PC-3 (cell line): ENCODE data around the gene NR2F2. TPM values are rescaled to one million over a fixed set of nuclear protein-coding genes. Genes with fewer than 3 reads are reported as not detected.
A peak's percentile ranks its signal among the peaks of the same experiment; 100 is the strongest.

Experiments used
- ATAC-seq: fragments of 200-7000 bp; cut with Tn5 transposase; 2 replicates; pipeline ENCODE4 v1.9.1; 2020; ENCODE audit warnings: mild to moderate bottlenecking, moderate library complexity
- BruUV-seq: library from RNA; stranded (reverse); fragments of 400-500 nt; replicated peaks from 2 replicates; lab custom pipeline; 2021; lab: Mats Ljungman, UMichigan
- CTCF ChIA-PET: fragments of 300-600 bp; sonication (Branson Sonifier 250); formaldehyde crosslinking; loops from one replicate; lab custom pipeline; 2022; ENCODE audit warnings: antibody characterized with exemption; lab: Charles Lee
- POLR2A ChIA-PET: fragments of 300-600 bp; sonication (Branson Sonifier 250); formaldehyde crosslinking; loops from one replicate; lab custom pipeline; 2022; ENCODE audit warnings: antibody characterized with exemption; ENCODE audit not compliant: unreplicated experiment; lab: Charles Lee
- DNase-seq: peaks from one replicate; pipeline ENCODE4 v3.0.0-alpha.2; 2015
- H2AFZ ChIP-seq: fragments of 300-600 bp; sonication (generic); 2 replicates; pipeline ENCODE4 v1.6.0; 2016; ENCODE audit warnings: antibody characterized with exemption, low read length
- H3F3A ChIP-seq: fragments of 300-600 bp; sonication (generic); one replicate; pipeline ENCODE4 v1.6.0; 2017; ENCODE audit warnings: antibody characterized with exemption, low read length, control low read depth, mild to moderate bottlenecking; ENCODE audit not compliant: unreplicated experiment
- H3K27ac ChIP-seq: fragments of 300-600 bp; sonication (generic); 2 replicates; pipeline ENCODE4 v1.5.1; 2016; ENCODE audit warnings: mild to moderate bottlenecking, low read length
- H3K27me3 ChIP-seq: fragments of 300-600 bp; sonication (generic); 2 replicates; pipeline ENCODE4 v1.6.1; 2016; ENCODE audit warnings: low read length, mixed read lengths
- H3K36me3 ChIP-seq: fragments of 300-600 bp; sonication (generic); 2 replicates; pipeline ENCODE4 v1.6.1; 2016; ENCODE audit warnings: low read depth, mixed run types, low read length, mixed read lengths
- H3K4me1 ChIP-seq: fragments of 300-600 bp; sonication (generic); 2 replicates; pipeline ENCODE4 v1.5.1; 2016; ENCODE audit warnings: low read length; ENCODE audit not compliant: insufficient read depth
- H3K4me2 ChIP-seq: fragments of 300-600 bp; sonication (generic); 2 replicates; pipeline ENCODE4 v1.6.0; 2016; ENCODE audit warnings: low read length
- H3K4me3 ChIP-seq: fragments of 300-600 bp; sonication (generic); 2 replicates; pipeline ENCODE4 v1.5.1; 2016; ENCODE audit warnings: mild to moderate bottlenecking, low read length, mixed read lengths
- H3K79me2 ChIP-seq: fragments of 300-600 bp; sonication (generic); 2 replicates; pipeline ENCODE4 v1.6.1; 2017; ENCODE audit warnings: low read length, mixed read lengths
- H3K9ac ChIP-seq: fragments of 300-600 bp; sonication (generic); 2 replicates; pipeline ENCODE4 v1.6.0; 2016; ENCODE audit warnings: mild to moderate bottlenecking, low read length
- H3K9me2 ChIP-seq: fragments of 300-600 bp; sonication (generic); replicated peaks from 2 replicates; pipeline ENCODE4 v1.6.1; 2016; ENCODE audit warnings: mixed run types, low read length, mixed read lengths
- H3K9me3 ChIP-seq: fragments of 300-600 bp; sonication (generic); 2 replicates; pipeline ENCODE4 v1.6.1; 2016; ENCODE audit warnings: low read length, mixed read lengths
- H4K20me1 ChIP-seq: fragments of 300-600 bp; sonication (generic); 2 replicates; pipeline ENCODE4 v1.6.1; 2016; ENCODE audit warnings: low read length, mixed read lengths
- EZH2 ChIP-seq: fragments of 300-600 bp; sonication (generic); IDR thresholded peaks from one replicate; pipeline ENCODE4 v1.6.1; 2017; ENCODE audit warnings: antibody characterized with exemption, mild to moderate bottlenecking, low read length; ENCODE audit not compliant: unreplicated experiment
- EZH2phosphoT487 ChIP-seq: fragments of 300-600 bp; sonication (generic); IDR thresholded peaks from 2 replicates; pipeline ENCODE4 v1.6.1; 2018; ENCODE audit warnings: mild to moderate bottlenecking, antibody characterized with exemption, low read length, borderline replicate concordance
- intact Hi-C: fragments of 100-400 bp; cut with micrococcal nuclease; formaldehyde crosslinking; loops from 2 replicates; pipeline ENCODE4 v1.9.0; 2023
- total RNA-seq: library from RNA; depleted of rRNA; stranded (reverse); fragments of >200 nt; gene quantifications from 2 replicates; pipeline ENCODE4 v1.2.3, GENCODE V29; 2014
- TF ChIP-seq, protein P1 (sequence below): fragments of 300-600 bp; sonication (generic); conservative IDR thresholded peaks from 2 replicates; pipeline ENCODE4 v1.5.1; 2017; ENCODE audit warnings: antibody characterized with exemption, low read depth, mild to moderate bottlenecking, low read length

NR2F2 gene
- total RNA-seq, 1 experiment from 2014 or later: 19.6 TPM

DNA sequence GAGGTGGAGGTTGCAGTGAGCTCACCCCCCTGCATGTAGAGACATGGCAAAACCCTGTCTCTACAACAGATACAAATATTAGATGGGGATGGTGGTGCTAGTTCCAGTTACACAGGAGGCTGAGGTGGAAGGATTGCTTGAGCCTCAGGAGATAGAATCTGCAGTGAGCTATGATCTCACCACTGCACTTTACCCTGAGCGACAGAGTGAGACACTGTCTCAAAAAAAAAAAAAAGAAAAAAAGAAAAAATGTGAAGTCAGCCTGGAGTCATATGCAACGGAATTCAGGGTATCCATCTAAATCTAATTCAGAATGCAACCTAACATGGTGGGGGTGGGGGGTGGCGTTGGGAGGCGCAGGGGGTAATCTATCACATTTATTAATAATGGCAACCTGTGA lies 37.1 kb upstream of the NR2F2 start:
- H3K27me3 ChIP-seq: no peaks in the 10 kb centered on the region
- no peaks in the 10 kb centered on the region for H3K9me2 ChIP-seq
- no peak overlapping the region for H3K4me2 ChIP-seq
- no peak overlapping the region for H3K9ac ChIP-seq
- H4K20me1 ChIP-seq: no peaks in the 10 kb centered on the region
- H2AFZ ChIP-seq: no peak overlapping the region
- no peak for TF ChIP-seq EZH2phosphoT487
- TF ChIP-seq, protein P1, sequence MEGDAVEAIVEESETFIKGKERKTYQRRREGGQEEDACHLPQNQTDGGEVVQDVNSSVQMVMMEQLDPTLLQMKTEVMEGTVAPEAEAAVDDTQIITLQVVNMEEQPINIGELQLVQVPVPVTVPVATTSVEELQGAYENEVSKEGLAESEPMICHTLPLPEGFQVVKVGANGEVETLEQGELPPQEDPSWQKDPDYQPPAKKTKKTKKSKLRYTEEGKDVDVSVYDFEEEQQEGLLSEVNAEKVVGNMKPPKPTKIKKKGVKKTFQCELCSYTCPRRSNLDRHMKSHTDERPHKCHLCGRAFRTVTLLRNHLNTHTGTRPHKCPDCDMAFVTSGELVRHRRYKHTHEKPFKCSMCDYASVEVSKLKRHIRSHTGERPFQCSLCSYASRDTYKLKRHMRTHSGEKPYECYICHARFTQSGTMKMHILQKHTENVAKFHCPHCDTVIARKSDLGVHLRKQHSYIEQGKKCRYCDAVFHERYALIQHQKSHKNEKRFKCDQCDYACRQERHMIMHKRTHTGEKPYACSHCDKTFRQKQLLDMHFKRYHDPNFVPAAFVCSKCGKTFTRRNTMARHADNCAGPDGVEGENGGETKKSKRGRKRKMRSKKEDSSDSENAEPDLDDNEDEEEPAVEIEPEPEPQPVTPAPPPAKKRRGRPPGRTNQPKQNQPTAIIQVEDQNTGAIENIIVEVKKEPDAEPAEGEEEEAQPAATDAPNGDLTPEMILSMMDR: no peak
- TF ChIP-seq EZH2: no peak
- DNase-seq (no peak), ATAC-seq (no peak)
- ChIA-PET POLR2A (interaction anchor here (0.6 kb wide), 1 partner anchor 44 kb away, joined by 4 read pairs; no protein-coding TSS in a partner anchor), CTCF (no interaction called here)
- no TSS peak for BruUV-seq
- H3F3A ChIP-seq: peaks cover 6% of the 10 kb centered on the region
- no peaks in the 10 kb centered on the region for H3K79me2 ChIP-seq
- no peaks in the 10 kb centered on the region for H3K9me3 ChIP-seq
- no peak overlapping the region for H3K4me3 ChIP-seq
- intact Hi-C loops: no loop called here
- no peaks in the 10 kb centered on the region for H3K36me3 ChIP-seq
- no peak overlapping the region for H3K27ac ChIP-seq
- peaks cover 21% of the 10 kb centered on the region for H3K4me1 ChIP-seq

- no peak overlapping the region for H3K4me2 ChIP-seq
- H3F3A ChIP-seq: peaks cover 6% of the 10 kb centered on the region
- intact Hi-C loops: no loop called here
- no peak for TF ChIP-seq EZH2phosphoT487
- TF ChIP-seq, protein P1: no peak
- no peak for TF ChIP-seq EZH2
- ATAC-seq (no peak), DNase-seq (no peak)
- CTCF ChIA-PET: no interaction called here
- H3K9me3 ChIP-seq: no peaks in the 10 kb centered on the region
- POLR2A ChIA-PET: no interaction called here
- H3K27ac ChIP-seq: no peak overlapping the region
- no peak overlapping the region for H2AFZ ChIP-seq
- no peaks in the 10 kb centered on the region for H3K27me3 ChIP-seq
- no peaks in the 10 kb centered on the region for H4K20me1 ChIP-seq
- H3K4me3 ChIP-seq: no peak overlapping the region
- no TSS peak for BruUV-seq
- no peaks in the 10 kb centered on the region for H3K36me3 ChIP-seq
- H3K4me1 ChIP-seq: peaks cover 21% of the 10 kb centered on the region
- no peaks in the 10 kb centered on the region for H3K79me2 ChIP-seq
- no peaks in the 10 kb centered on the region for H3K9me2 ChIP-seq
- H3K9ac ChIP-seq: no peak overlapping the region
These were observed 35.7 kb upstream of the NR2F2 start for GRCh38 chr15:96294766-96295165.

- TF ChIP-seq, protein P1: no peak
- TF ChIP-seq EZH2 (no peak), EZH2phosphoT487 (no peak)
- POLR2A ChIA-PET: no interaction called here
- H3K36me3 ChIP-seq: no peaks in the 10 kb centered on the region
These were observed 34.2 kb upstream of the NR2F2 start for GRCh38 chr15:96296264-96296663.

More at GRCh38 chr15:96296264-96296663, 34.2 kb upstream of the NR2F2 start:
- peaks cover 6% of the 10 kb centered on the region for H3F3A ChIP-seq
- BruUV-seq: no TSS peak
- intact Hi-C loops: no loop called here
- H3K4me1 ChIP-seq: peaks cover 21% of the 10 kb centered on the region
- peak; percentile 97 for ATAC-seq
- peak overlapping the region; percentile 41; the same call in 1 of the 2 replicates for H3K9ac ChIP-seq
- no peaks in the 10 kb centered on the region for H3K9me2 ChIP-seq
- H3K27ac ChIP-seq: peak overlapping the region; percentile 80
- peak overlapping the region; percentile 65 for H3K4me2 ChIP-seq
- H4K20me1 ChIP-seq: no peaks in the 10 kb centered on the region
- DNase-seq: peak; percentile 85
- no peak overlapping the region for H2AFZ ChIP-seq
- peak overlapping the region; percentile 32; the same call in 1 of the 2 replicates for H3K4me3 ChIP-seq
- H3K27me3 ChIP-seq: no peaks in the 10 kb centered on the region
- no peaks in the 10 kb centered on the region for H3K9me3 ChIP-seq
- H3K79me2 ChIP-seq: no peaks in the 10 kb centered on the region
- CTCF ChIA-PET: no interaction called here
